Measurements from ENCODE around the gene PRKAG3. TPM values are rescaled to one million over a fixed set of nuclear protein-coding genes. Genes with fewer than 3 reads are reported as not detected.

PRKAG3 gene
- total RNA-seq, 1 experiment from 2014 or later, result not detected

- H3K9me3 Mint-ChIP-seq, result no peaks in the 10 kb centered on the region
- no peak for DNase-seq (ENCODE audit: low spot score)
Measured at GRCh38 chr2:218877891-218878290, 46.3 kb upstream of the PRKAG3 start.

More at GRCh38 chr2:218877891-218878290, 46.3 kb upstream of the PRKAG3 start:
- H3K4me3 Mint-ChIP-seq, result no peak overlapping the region
- no peaks in the 10 kb centered on the region for H3K36me3 Mint-ChIP-seq
- ChIA-PET CTCF (interaction anchor here (1.2 to 17.9 kb wide), 13 partner anchors 8 to 124 kb away, joined by 4 to 422 read pairs (median 19); partner anchors contain the start of genes CDK5R2, CRYBA2 and WNT6), POLR2A (no interaction called here)
- no peak overlapping the region for H3K27ac Mint-ChIP-seq
- peaks cover 21% of the 10 kb centered on the region for H3K4me1 Mint-ChIP-seq
- ATAC-seq, result no peak
- TF ChIP-seq JAZF1 (CRISPR knock-in tag; IDR thresholded peaks at IDR 0.05) (no peak), SMAD3 (CRISPR knock-in tag; IDR thresholded peaks at IDR 0.05; ENCODE audit: borderline replicate concordance) (no peak), ERG (CRISPR knock-in tag; IDR thresholded peaks at IDR 0.05) (no peak), E2F5 (CRISPR knock-in tag; IDR thresholded peaks at IDR 0.05) (no peak), TEAD1 (CRISPR knock-in tag; IDR thresholded peaks at IDR 0.05) (no peak), MYBL2 (CRISPR knock-in tag; IDR thresholded peaks at IDR 0.05) (no peak), ZNF219 (CRISPR knock-in tag; IDR thresholded peaks at IDR 0.05; ENCODE audit: borderline replicate concordance) (no peak), ZNF317 (CRISPR knock-in tag; IDR thresholded peaks at IDR 0.05; ENCODE audit: borderline replicate concordance, low read depth) (no peak), NR2C2 (CRISPR knock-in tag; IDR thresholded peaks at IDR 0.05) (no peak), MXD4 (CRISPR knock-in tag; IDR thresholded peaks at IDR 0.05; ENCODE audit: borderline replicate concordance) (no peak), ZNF232 (CRISPR knock-in tag; IDR thresholded peaks at IDR 0.05) (no peak), NFE2L1 (CRISPR knock-in tag; IDR thresholded peaks at IDR 0.05) (no peak), AFF4 (CRISPR knock-in tag; IDR thresholded peaks at IDR 0.05; ENCODE audit: borderline replicate concordance) (no peak), ZNF532 (CRISPR knock-in tag; IDR thresholded peaks at IDR 0.05; ENCODE audit: borderline replicate concordance) (no peak), ARID4B (CRISPR knock-in tag; IDR thresholded peaks at IDR 0.05; ENCODE audit: borderline replicate concordance) (no peak), IRF1 (CRISPR knock-in tag; IDR thresholded peaks at IDR 0.05) (no peak)
- H3K27me3 Mint-ChIP-seq (ENCODE audit: low read depth), result peaks cover 97% of the 10 kb centered on the region

All from WTC11 (cell line).